ENCODE data around the gene CCDC18. TPM values are rescaled to one million over a fixed set of nuclear protein-coding genes. Genes with fewer than 3 reads are reported as not detected.

CCDC18 gene
- total RNA-seq, 2 donors from 2014 or later = 1.3 to 4.4 TPM

DNA sequence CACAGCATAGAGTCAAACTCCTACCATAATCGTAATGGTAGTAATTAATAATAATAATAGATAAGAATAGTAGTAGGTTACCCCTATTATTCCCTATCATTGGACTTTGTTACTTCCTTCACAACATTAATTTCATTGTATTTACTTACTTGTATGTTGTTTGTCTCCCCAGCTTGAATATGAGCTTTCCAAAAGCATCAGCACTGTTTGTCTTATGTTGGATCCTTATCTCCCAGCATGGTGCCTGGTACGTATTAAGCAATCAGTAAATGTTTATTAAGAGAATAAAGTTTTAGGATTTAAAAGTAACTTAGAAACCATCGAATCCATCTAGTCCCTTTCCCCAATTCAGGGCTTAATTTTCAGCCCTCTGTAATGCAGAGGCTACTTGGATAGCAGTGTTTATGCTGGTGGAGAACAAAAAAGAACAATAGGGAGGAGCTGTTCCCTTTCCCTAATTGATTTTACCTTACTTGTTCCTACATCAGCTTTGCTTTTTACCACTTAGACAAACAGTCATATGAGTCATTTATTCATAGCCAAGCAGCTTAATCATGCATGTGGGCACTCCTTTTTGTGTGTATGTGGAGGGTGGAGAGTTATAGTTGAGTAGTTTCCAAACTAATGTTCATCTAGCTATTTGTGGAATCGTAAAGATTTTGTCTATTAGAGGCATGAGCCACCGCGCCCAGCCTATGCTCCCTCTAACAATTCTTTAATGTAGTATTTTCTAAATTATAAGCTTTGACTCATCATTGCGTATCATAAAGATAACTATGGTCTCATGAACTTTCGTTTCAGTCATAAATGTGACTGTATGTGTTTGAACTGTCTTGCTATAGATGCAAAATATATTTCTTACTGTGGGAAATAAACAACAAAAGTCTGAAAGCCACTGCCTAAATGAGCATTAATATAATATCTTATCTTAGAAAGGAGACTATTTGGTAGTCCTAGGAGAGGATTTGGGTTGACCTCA is 144.3 kb downstream of the CCDC18 start:
- H3K27ac ChIP-seq = no peak overlapping the region
- H3K27me3 ChIP-seq = no peaks in the 10 kb centered on the region
- 69% methylated on average over 8 of the region's 8 CpGs for WGBS, 2 donors
- no peak overlapping the region for H3K4me3 ChIP-seq
- DNase-seq = no peak
- intact Hi-C loops (cut with DNase I) = no loop called here
- no peak for TF ChIP-seq POLR2A (IDR thresholded peaks at IDR 0.05)
- TF ChIP-seq, protein P1, sequence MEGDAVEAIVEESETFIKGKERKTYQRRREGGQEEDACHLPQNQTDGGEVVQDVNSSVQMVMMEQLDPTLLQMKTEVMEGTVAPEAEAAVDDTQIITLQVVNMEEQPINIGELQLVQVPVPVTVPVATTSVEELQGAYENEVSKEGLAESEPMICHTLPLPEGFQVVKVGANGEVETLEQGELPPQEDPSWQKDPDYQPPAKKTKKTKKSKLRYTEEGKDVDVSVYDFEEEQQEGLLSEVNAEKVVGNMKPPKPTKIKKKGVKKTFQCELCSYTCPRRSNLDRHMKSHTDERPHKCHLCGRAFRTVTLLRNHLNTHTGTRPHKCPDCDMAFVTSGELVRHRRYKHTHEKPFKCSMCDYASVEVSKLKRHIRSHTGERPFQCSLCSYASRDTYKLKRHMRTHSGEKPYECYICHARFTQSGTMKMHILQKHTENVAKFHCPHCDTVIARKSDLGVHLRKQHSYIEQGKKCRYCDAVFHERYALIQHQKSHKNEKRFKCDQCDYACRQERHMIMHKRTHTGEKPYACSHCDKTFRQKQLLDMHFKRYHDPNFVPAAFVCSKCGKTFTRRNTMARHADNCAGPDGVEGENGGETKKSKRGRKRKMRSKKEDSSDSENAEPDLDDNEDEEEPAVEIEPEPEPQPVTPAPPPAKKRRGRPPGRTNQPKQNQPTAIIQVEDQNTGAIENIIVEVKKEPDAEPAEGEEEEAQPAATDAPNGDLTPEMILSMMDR (IDR thresholded peaks at IDR 0.05) = no peak
- H3K4me1 ChIP-seq = no peaks in the 10 kb centered on the region
- no peaks in the 10 kb centered on the region for H3K9me3 ChIP-seq
- H3K36me3 ChIP-seq (replicated peaks in 1 of 2; ENCODE audit: insufficient read depth in 1 of 2, low read depth in 2 of 2) = no peaks in the 10 kb centered on the region
- ATAC-seq = no peak

Small RNA genes lying within 50 kb of the gene (small RNA-seq; reads per million reads assigned to genes)
- gene AC126124.1 = not detected
- not detected for gene AL139421.1

Other genes starting within 250 kb of the CCDC18 start
- gene DIPK1A, start 219.3 kb upstream of the CCDC18 start, total RNA-seq = 1 to 10 TPM; 3.9 to 8.2 TPM
- gene MTF2, start 101.4 kb upstream of the CCDC18 start, total RNA-seq = 10 to 100 TPM; 13.5 to 13.7 TPM
- gene TMED5, start 311 bp upstream of the CCDC18 start, total RNA-seq = 10 to 100 TPM; 31.1 to 31.3 TPM
- gene DR1, start 165.2 kb downstream of the CCDC18 start, total RNA-seq = 10 to 100 TPM in 1 of 2 donors, 1 to 10 TPM in 1; 9.9 to 23.3 TPM

All from body of pancreas (tissue), 4 donors.